Gastroesophageal sphincter (tissue), 4 donors: Measurements from ENCODE around the gene MAN1C1. TPM values are rescaled to one million over a fixed set of nuclear protein-coding genes. Genes with fewer than 3 reads are reported as not detected.

Experiments
- ATAC-seq: fragments of 150-250 bp; one replicate; pipeline ENCODE4 v1.9.1; 2016; ENCODE audit warnings: mild to moderate bottlenecking, moderate library complexity
- H3K27ac ChIP-seq, 4 donors: fragments of 200-600 bp; sonication (generic) in 3 of 4; 1 replicate in 3 of 4; 2 replicates in 1 of 4; pipeline ENCODE4 v1.5.1; 2016 to 2019
- H3K27me3 ChIP-seq: fragments of 200-600 bp; sonication (generic); one replicate; pipeline ENCODE4 v1.5.1; 2019
- H3K36me3 ChIP-seq, 2 donors: fragments of 200-600 bp; sonication (generic); one replicate each; pipeline ENCODE4 v1.5.1; 2019; ENCODE audit warnings: control low read depth in 1 of 2
- H3K4me1 ChIP-seq, 3 donors: fragments of 200-600 bp; sonication (generic); 1 replicate in 2 of 3; 2 replicates in 1 of 3; pipeline ENCODE4 v1.5.1; 2016 to 2019; ENCODE audit warnings: control low read depth in 2 of 3
- H3K4me3 ChIP-seq, 2 donors: fragments of 200-600 bp; sonication (generic); one replicate each; pipeline ENCODE4 v1.5.1; 2019; ENCODE audit warnings: mild to moderate bottlenecking in 1 of 2, moderate library complexity in 1 of 2
- H3K9me3 ChIP-seq, 3 donors: fragments of 200-600 bp; sonication (generic); one replicate each; pipeline ENCODE4 v1.5.1; 2017 to 2019; ENCODE audit warnings: control low read depth in 2 of 3
- EP300 ChIP-seq: sonication (generic); formaldehyde crosslinking; IDR thresholded peaks from one replicate; pipeline ENCODE4 v1.6.1; 2017; ENCODE audit warnings: antibody characterized with exemption, mild to moderate bottlenecking
- POLR2A ChIP-seq, 2 donors: fragments of 450-650 bp; IDR thresholded peaks; one replicate each; pipeline ENCODE4 v1.6.1; 2017; ENCODE audit warnings: antibody characterized with exemption in 2 of 2, mild to moderate bottlenecking in 2 of 2, moderate library complexity in 1 of 2
- POLR2AphosphoS5 ChIP-seq: sonication (generic); formaldehyde crosslinking; IDR thresholded peaks from one replicate; pipeline ENCODE4 v1.6.1; 2017; ENCODE audit warnings: antibody characterized with exemption
- WGBS, 2 donors: methylation state at CpG; one replicate each; pipeline ENCODE4 v1.1.5; 2018; ENCODE audit warnings: low coverage in 1 of 2; 5-methylcytosine and 5-hydroxymethylcytosine counted together
- total RNA-seq, 4 donors: library from RNA; depleted of rRNA; stranded (reverse); fragments of >200 nt; gene quantifications; one replicate each; pipeline ENCODE4 v1.1.0, GENCODE V29; 2016
- TF ChIP-seq, protein P1 (sequence below), 4 experiments: fragments of 200-600 bp in 2 of 4; fragments of 450-650 bp in 2 of 4; sonication (generic) in 1 of 4; IDR thresholded peaks; one replicate each; pipeline ENCODE4 v1.5.1; 2017 to 2019; ENCODE audit warnings: antibody characterized with exemption in 4 of 4, mild to moderate bottlenecking in 2 of 4, moderate library complexity in 2 of 4

Gene MAN1C1
- total RNA-seq, 4 donors from 2014 or later = 20.0 to 38.1 (median 27.8) TPM

DNA sequence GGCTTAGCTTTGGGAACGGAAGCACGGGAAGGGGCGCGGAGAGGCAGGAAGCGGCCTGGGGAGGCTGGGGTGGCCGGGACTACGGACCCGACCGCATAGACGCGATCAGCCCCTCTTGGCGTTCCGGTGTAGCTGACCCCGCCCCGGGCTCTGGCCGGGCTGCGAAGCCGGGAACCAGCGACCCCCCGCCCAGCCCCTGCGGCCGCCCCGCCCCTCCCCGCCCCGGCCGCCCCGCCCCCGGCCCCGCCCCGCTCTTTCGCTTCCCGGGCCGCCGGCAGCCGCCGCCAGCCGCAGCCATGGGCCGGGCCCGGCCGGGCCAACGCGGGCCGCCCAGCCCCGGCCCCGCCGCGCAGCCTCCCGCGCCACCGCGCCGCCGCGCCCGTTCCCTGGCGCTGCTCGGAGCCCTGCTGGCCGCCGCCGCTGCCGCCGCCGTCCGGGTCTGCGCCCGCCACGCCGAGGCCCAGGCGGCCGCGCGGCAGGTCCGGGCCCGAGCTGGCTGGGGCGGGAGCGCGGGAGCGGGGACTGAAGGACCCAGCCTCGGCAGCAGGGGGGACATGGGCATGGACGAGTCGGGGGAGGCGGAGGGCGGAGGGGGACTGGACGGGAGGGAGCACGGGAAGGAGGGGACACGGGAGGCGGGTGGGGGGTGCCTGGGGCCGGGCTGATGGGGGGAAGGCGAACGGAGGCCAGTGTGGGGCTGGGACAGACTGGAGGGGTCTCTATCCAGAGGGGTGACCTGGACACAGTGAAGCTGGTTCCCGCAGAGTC is 183.5 kb downstream of the MAN1C1 start, which contains the start of gene SELENON:
Gene SELENON, plus strand, starts transcription at position 259 of the 768 bp plus-strand sequence. Its CDS starts 38 bp downstream, at position 297.
- H3K4me1 ChIP-seq = peaks cover 0 to 81% (median 28%) of the 10 kb centered on the region in 3 donors
- ATAC-seq = peak; percentile 84
- TF ChIP-seq, protein P1, sequence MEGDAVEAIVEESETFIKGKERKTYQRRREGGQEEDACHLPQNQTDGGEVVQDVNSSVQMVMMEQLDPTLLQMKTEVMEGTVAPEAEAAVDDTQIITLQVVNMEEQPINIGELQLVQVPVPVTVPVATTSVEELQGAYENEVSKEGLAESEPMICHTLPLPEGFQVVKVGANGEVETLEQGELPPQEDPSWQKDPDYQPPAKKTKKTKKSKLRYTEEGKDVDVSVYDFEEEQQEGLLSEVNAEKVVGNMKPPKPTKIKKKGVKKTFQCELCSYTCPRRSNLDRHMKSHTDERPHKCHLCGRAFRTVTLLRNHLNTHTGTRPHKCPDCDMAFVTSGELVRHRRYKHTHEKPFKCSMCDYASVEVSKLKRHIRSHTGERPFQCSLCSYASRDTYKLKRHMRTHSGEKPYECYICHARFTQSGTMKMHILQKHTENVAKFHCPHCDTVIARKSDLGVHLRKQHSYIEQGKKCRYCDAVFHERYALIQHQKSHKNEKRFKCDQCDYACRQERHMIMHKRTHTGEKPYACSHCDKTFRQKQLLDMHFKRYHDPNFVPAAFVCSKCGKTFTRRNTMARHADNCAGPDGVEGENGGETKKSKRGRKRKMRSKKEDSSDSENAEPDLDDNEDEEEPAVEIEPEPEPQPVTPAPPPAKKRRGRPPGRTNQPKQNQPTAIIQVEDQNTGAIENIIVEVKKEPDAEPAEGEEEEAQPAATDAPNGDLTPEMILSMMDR (IDR thresholded peaks at IDR 0.05) = no peak
- TF ChIP-seq POLR2AphosphoS5 (peak; percentile 56), POLR2A (IDR thresholded peaks at IDR 0.05) (peak in 1 of 2 donors; percentile 21)

DNA sequence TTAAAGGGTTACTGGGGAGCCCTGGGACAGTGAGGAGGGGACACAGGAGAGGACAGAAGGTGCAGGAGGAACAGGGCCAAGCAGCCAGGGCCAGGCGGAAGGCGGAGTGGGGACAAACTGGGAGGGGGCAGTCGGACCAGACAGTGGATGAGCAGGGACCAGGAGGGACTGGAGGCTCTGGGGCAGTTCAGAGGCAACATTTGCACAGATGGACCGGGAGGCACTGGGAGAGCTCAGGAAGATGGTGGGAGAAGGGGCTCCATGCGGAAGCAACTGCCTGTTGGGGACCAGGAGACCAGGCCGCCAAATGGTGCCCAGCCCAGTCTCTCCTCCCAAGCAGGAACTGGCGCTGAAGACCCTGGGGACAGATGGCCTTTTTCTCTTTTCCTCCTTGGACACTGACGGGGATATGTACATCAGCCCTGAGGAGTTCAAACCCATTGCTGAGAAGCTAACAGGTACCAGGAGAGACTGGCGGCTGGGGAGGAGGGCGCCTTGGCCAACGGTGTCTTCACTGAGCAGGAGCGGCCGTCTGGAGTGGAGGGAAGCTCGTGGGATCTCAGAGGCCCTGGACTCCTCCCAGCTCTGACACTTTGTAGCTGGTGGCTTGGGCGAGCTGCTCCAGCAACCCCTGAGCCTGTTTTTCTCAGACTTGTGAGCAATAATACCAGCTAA is 184.2 kb downstream of the MAN1C1 start:
- TF ChIP-seq POLR2A (IDR thresholded peaks at IDR 0.05) = no peak
- no peak for TF ChIP-seq EP300
- TF ChIP-seq, protein P1 (IDR thresholded peaks at IDR 0.05) = no peak
- no peak for TF ChIP-seq POLR2AphosphoS5
- H3K9me3 ChIP-seq = no peaks in the 10 kb centered on the region
- ATAC-seq = peak; percentile 1
- H3K27ac ChIP-seq = peak overlapping the region; percentile 30 to 92 (median 86)
- H3K27me3 ChIP-seq = no peaks in the 10 kb centered on the region
- peaks cover 0 to 11% of the 10 kb centered on the region in 2 donors for H3K36me3 ChIP-seq
- peak overlapping the region; percentile 69 to 73 for H3K4me3 ChIP-seq
- H3K4me1 ChIP-seq = peaks cover 0 to 88% (median 28%) of the 10 kb centered on the region in 3 donors
- WGBS, 2 donors = 24% methylated on average over 5 of the region's 15 CpGs

More for the DNA sequence above, 183.5 kb downstream of the MAN1C1 start, which contains the start of gene SELENON:
- no peaks in the 10 kb centered on the region for H3K9me3 ChIP-seq
- peak within 1 kb of the TSS; percentile 69 to 73 for H3K4me3 ChIP-seq
- H3K36me3 ChIP-seq = peaks cover 0 to 3% of the 10 kb centered on the region in 2 donors
- WGBS, 2 donors = 0 to 17% methylated on average over 1 to 2 of the region's 91 CpGs
- H3K27me3 ChIP-seq = no peaks in the 10 kb centered on the region
- peak within 1 kb of the TSS; percentile 35 to 92 (median 89) for H3K27ac ChIP-seq

DNA sequence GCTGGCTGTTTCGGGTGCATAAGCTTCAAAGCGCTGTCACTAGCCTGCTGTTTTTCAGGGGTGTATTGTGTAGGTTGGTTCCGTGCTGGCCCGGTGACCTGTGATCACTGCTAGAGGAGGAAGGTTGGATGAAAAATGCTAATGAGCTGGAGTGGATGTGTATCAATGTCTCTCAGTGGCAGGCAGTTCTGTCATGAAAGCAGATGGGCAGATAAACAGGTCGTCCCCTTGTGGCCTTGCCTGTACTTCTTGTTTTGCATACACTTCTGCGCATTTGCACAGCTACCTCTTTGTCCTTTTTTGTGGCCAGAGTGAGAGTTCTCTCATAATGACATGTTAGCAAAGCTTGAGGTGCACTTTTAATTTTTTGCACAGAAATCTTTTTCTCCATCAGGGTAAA is 186.3 kb downstream of the MAN1C1 start:
- H3K27me3 ChIP-seq = no peaks in the 10 kb centered on the region
- H3K9me3 ChIP-seq = no peaks in the 10 kb centered on the region
- peak overlapping the region in 2 of 4 donors; percentile 3 to 12 for H3K27ac ChIP-seq
- WGBS, 2 donors = 58 to 79% methylated on average over 2 to 4 of the region's 6 CpGs
- H3K36me3 ChIP-seq = peaks cover 0 to 30% of the 10 kb centered on the region in 2 donors
- peaks cover 0 to 94% (median 35%) of the 10 kb centered on the region in 3 donors for H3K4me1 ChIP-seq
- TF ChIP-seq EP300 = no peak
- TF ChIP-seq POLR2AphosphoS5 = no peak
- TF ChIP-seq, protein P1 (IDR thresholded peaks at IDR 0.05) = no peak
- no peak for TF ChIP-seq POLR2A (IDR thresholded peaks at IDR 0.05)
- H3K4me3 ChIP-seq = no peak overlapping the region
- ATAC-seq = no peak

DNA sequence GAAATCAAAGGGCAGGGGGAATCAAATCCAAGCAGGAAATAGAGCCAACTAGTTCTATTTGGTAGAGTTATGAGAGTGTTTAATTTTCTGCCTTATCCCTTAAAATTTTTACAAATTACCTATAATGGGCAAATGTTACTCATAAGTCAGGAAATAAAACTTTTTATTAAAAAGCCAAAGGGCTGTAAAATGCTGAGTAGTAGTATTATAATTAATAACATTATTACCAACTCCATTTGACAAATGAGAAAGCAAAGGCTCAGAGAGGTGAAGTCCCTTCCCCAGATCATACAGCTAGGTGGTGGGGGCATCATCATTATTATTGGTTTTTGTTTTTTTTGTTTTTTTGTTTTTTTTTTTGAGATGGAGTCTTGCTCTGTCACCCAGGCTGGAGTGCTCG is 186.8 kb downstream of the MAN1C1 start:
- Histone ChIP-seq H3K36me3 (peaks cover 0 to 34% of the 10 kb centered on the region in 2 donors), H3K9me3 (no peaks in the 10 kb centered on the region), H3K27ac (peak overlapping the region in 1 of 4 donors; percentile 65), H3K27me3 (no peaks in the 10 kb centered on the region), H3K4me3 (no peak overlapping the region), H3K4me1 (peaks cover 0 to 94% (median 36%) of the 10 kb centered on the region in 3 donors)
- no peak for TF ChIP-seq POLR2A (IDR thresholded peaks at IDR 0.05)
- TF ChIP-seq EP300 = no peak
- TF ChIP-seq POLR2AphosphoS5 = no peak
- TF ChIP-seq, protein P1 (IDR thresholded peaks at IDR 0.05) = no peak
- WGBS, 2 donors = 100% methylated on average over 1 of the region's 1 CpG; no CpG with 5 or more reads in 1 of the 2 donors
- ATAC-seq = no peak
